Activated CD8-positive, alpha-beta T cell treated with anti-CD3 and anti-CD28 coated beads, Interleukin-2, amount 10 ng/mL, durations not matched to agents 7 days and 5 days (primary cell): ENCODE measurements around the gene MEGF6. TPM values are rescaled to one million over a fixed set of nuclear protein-coding genes. Genes with fewer than 3 reads are reported as not detected.

Experiments
- ATAC-seq: fragments of 150-1000 bp; cut with Tn5 transposase; one replicate; pipeline ENCODE4 v1.10.0; 2021; ENCODE audit warnings: moderate library complexity
- CTCF ChIA-PET: fragments of 350-600 bp; sonication (Branson Sonifier 250); formaldehyde crosslinking; loops from one replicate; lab custom pipeline; 2021; ENCODE audit warnings: antibody characterized with exemption; lab: Charles Lee
- POLR2A ChIA-PET: fragments of 350-600 bp; sonication (Branson Sonifier 250); formaldehyde crosslinking; loops from one replicate; lab custom pipeline; 2021; ENCODE audit warnings: antibody characterized with exemption; lab: Charles Lee
- DNase-seq: peaks from one replicate; pipeline ENCODE4 v3.0.0-alpha.2; 2020
- H3K27ac Mint-ChIP-seq: one replicate; pipeline ENCODE4 v1.8.0; 2021; ENCODE audit warnings: mild to moderate bottlenecking, mixed read lengths
- H3K27me3 Mint-ChIP-seq: one replicate; pipeline ENCODE4 v1.8.0; 2021; ENCODE audit warnings: low read depth, mixed read lengths
- H3K36me3 Mint-ChIP-seq: one replicate; pipeline ENCODE4 v1.8.0; 2021; ENCODE audit warnings: low read depth, mixed read lengths
- H3K4me1 Mint-ChIP-seq: one replicate; pipeline ENCODE4 v1.8.0; 2021; ENCODE audit warnings: low read depth, mixed read lengths
- H3K4me3 Mint-ChIP-seq: one replicate; pipeline ENCODE4 v1.8.0; 2021; ENCODE audit warnings: mild to moderate bottlenecking, mixed read lengths
- H3K9me3 Mint-ChIP-seq: one replicate; pipeline ENCODE4 v1.8.0; 2022; ENCODE audit warnings: mixed read lengths; ENCODE audit not compliant: insufficient read depth
- total RNA-seq, 2 experiments: library from RNA; stranded (reverse); gene quantifications; one replicate each; pipeline ENCODE4 v1.2.3, GENCODE V29; 2021

MEGF6 gene
- total RNA-seq, 2 experiments from 2014 or later, result 7.1 to 8.3 TPM

- no peaks in the 10 kb centered on the region for H3K4me1 Mint-ChIP-seq
- no peaks in the 10 kb centered on the region for H3K27me3 Mint-ChIP-seq
- H3K36me3 Mint-ChIP-seq, result no peaks in the 10 kb centered on the region
- ATAC-seq (no peak), DNase-seq (no peak)
- H3K4me3 Mint-ChIP-seq, result no peak overlapping the region
- CTCF ChIA-PET, result no interaction called here
- POLR2A ChIA-PET, result no interaction called here
- no peaks in the 10 kb centered on the region for H3K9me3 Mint-ChIP-seq
- H3K27ac Mint-ChIP-seq, result no peak overlapping the region
Measured at GRCh38 chr1:3550511-3551289, 60.6 kb downstream of the MEGF6 start.

GRCh38 chr1:3548895-3549294 is 62.4 kb downstream of the MEGF6 start:
- H3K36me3 Mint-ChIP-seq, result no peaks in the 10 kb centered on the region
- no peak for DNase-seq
- no peaks in the 10 kb centered on the region for H3K4me1 Mint-ChIP-seq
- POLR2A ChIA-PET, result no interaction called here
- H3K27me3 Mint-ChIP-seq, result no peaks in the 10 kb centered on the region
- H3K4me3 Mint-ChIP-seq, result no peak overlapping the region
- CTCF ChIA-PET, result interaction anchor here (1.9 kb wide), 1 partner anchor 16 kb away, joined by 4 read pairs; no protein-coding TSS in a partner anchor
- no peak for ATAC-seq
- no peak overlapping the region for H3K27ac Mint-ChIP-seq
- H3K9me3 Mint-ChIP-seq, result no peaks in the 10 kb centered on the region

GRCh38 chr1:3548156-3548893 is 63.0 kb downstream of the MEGF6 start:
- no peaks in the 10 kb centered on the region for H3K27me3 Mint-ChIP-seq
- DNase-seq (no peak), ATAC-seq (no peak)
- ChIA-PET CTCF (interaction anchor here (1.9 kb wide), 1 partner anchor 16 kb away, joined by 4 read pairs; no protein-coding TSS in a partner anchor), POLR2A (no interaction called here)
- no peak overlapping the region for H3K27ac Mint-ChIP-seq
- no peaks in the 10 kb centered on the region for H3K9me3 Mint-ChIP-seq
- no peak overlapping the region for H3K4me3 Mint-ChIP-seq
- no peaks in the 10 kb centered on the region for H3K4me1 Mint-ChIP-seq
- no peaks in the 10 kb centered on the region for H3K36me3 Mint-ChIP-seq

GRCh38 chr1:3547055-3548005 is 64.0 kb downstream of the MEGF6 start:
- DNase-seq, result no peak
- no peak overlapping the region for H3K27ac Mint-ChIP-seq
- H3K4me1 Mint-ChIP-seq, result no peaks in the 10 kb centered on the region
- H3K9me3 Mint-ChIP-seq, result no peaks in the 10 kb centered on the region
- H3K36me3 Mint-ChIP-seq, result no peaks in the 10 kb centered on the region
- H3K27me3 Mint-ChIP-seq, result no peaks in the 10 kb centered on the region
- no peak overlapping the region for H3K4me3 Mint-ChIP-seq
- no peak for ATAC-seq
- ChIA-PET POLR2A (no interaction called here), CTCF (no interaction called here)

- Mint-ChIP-seq H3K27me3 (no peaks in the 10 kb centered on the region), H3K4me3 (no peak overlapping the region), H3K4me1 (no peaks in the 10 kb centered on the region), H3K27ac (no peak overlapping the region), H3K36me3 (no peaks in the 10 kb centered on the region), H3K9me3 (no peaks in the 10 kb centered on the region)
- POLR2A ChIA-PET, result no interaction called here
- DNase-seq (no peak), ATAC-seq (no peak)
- CTCF ChIA-PET, result no interaction called here
Measured at GRCh38 chr1:3546048-3546384, 65.3 kb downstream of the MEGF6 start.

- Mint-ChIP-seq H3K27me3 (no peaks in the 10 kb centered on the region), H3K4me3 (no peak overlapping the region), H3K9me3 (no peaks in the 10 kb centered on the region), H3K4me1 (no peaks in the 10 kb centered on the region), H3K27ac (no peak overlapping the region), H3K36me3 (no peaks in the 10 kb centered on the region)
- DNase-seq (no peak), ATAC-seq (no peak)
- ChIA-PET POLR2A (no interaction called here), CTCF (no interaction called here)
Measured at GRCh38 chr1:3545363-3546047, 65.8 kb downstream of the MEGF6 start.

- Mint-ChIP-seq H3K27me3 (no peaks in the 10 kb centered on the region), H3K36me3 (no peaks in the 10 kb centered on the region), H3K9me3 (no peaks in the 10 kb centered on the region), H3K4me3 (no peak overlapping the region), H3K27ac (no peak overlapping the region), H3K4me1 (no peaks in the 10 kb centered on the region)
- ChIA-PET POLR2A (interaction anchor here (0.8 kb wide), 1 partner anchor 253 kb away, joined by 3 read pairs; no protein-coding TSS in a partner anchor), CTCF (no interaction called here)
- DNase-seq (no peak), ATAC-seq (no peak)
Measured at GRCh38 chr1:3544040-3544977, 67.0 kb downstream of the MEGF6 start.

GRCh38 chr1:3543076-3544039 is 68.0 kb downstream of the MEGF6 start:
- ATAC-seq, result no peak
- CTCF ChIA-PET, result no interaction called here

GRCh38 chr1:3542676-3543075 is 68.6 kb downstream of the MEGF6 start:
- H3K9me3 Mint-ChIP-seq, result no peaks in the 10 kb centered on the region
- ChIA-PET CTCF (no interaction called here), POLR2A (no interaction called here)
- no peaks in the 10 kb centered on the region for H3K4me1 Mint-ChIP-seq
- no peak overlapping the region for H3K4me3 Mint-ChIP-seq
- no peak overlapping the region for H3K27ac Mint-ChIP-seq
- DNase-seq, result no peak
- ATAC-seq, result no peak
- no peaks in the 10 kb centered on the region for H3K27me3 Mint-ChIP-seq
- H3K36me3 Mint-ChIP-seq, result no peaks in the 10 kb centered on the region

More at GRCh38 chr1:3543076-3544039, 68.0 kb downstream of the MEGF6 start:
- no peaks in the 10 kb centered on the region for H3K9me3 Mint-ChIP-seq
- POLR2A ChIA-PET, result no interaction called here
- no peak overlapping the region for H3K4me3 Mint-ChIP-seq
- no peaks in the 10 kb centered on the region for H3K27me3 Mint-ChIP-seq
- no peaks in the 10 kb centered on the region for H3K36me3 Mint-ChIP-seq
- H3K4me1 Mint-ChIP-seq, result no peaks in the 10 kb centered on the region
- no peak for DNase-seq
- H3K27ac Mint-ChIP-seq, result no peak overlapping the region

GRCh38 chr1:3541936-3542335 is 69.4 kb downstream of the MEGF6 start:
- Mint-ChIP-seq H3K9me3 (no peaks in the 10 kb centered on the region), H3K4me1 (no peaks in the 10 kb centered on the region), H3K4me3 (no peak overlapping the region), H3K27ac (no peak overlapping the region), H3K27me3 (no peaks in the 10 kb centered on the region), H3K36me3 (no peaks in the 10 kb centered on the region)
- CTCF ChIA-PET, result no interaction called here
- POLR2A ChIA-PET, result no interaction called here
- ATAC-seq (no peak), DNase-seq (no peak)
